Stimulated activated CD8-positive, alpha-beta memory T cell treated with anti-CD3 and anti-CD28 coated beads, Interleukin-15, amount 100 ng/mL, for 4 hours (primary cell): ENCODE results near the gene RAB40B.

Experiments
- DNase-seq, 2 donors: peaks; one replicate each; pipeline ENCODE4 v3.0.0-alpha.2; 2020; ENCODE audit warnings: low read depth in 2 of 2

Gene RAB40B

GRCh38 chr17:82692268-82692667 is 6.2 kb downstream of the RAB40B start:
- DNase-seq: no peak

- no peak for DNase-seq
Measured at GRCh38 chr17:82691714-82692113, 6.8 kb downstream of the RAB40B start.

- no peak for DNase-seq
Measured at GRCh38 chr17:82690786-82691489, 7.6 kb downstream of the RAB40B start.

- no peak for DNase-seq
Measured at GRCh38 chr17:82689077-82689476, 9.4 kb downstream of the RAB40B start.

- DNase-seq: no peak
Measured at GRCh38 chr17:82687871-82688270, 10.6 kb downstream of the RAB40B start.

- DNase-seq: no peak
Measured at GRCh38 chr17:82687375-82687861, 11.1 kb downstream of the RAB40B start.

GRCh38 chr17:82686366-82687324 is 11.9 kb downstream of the RAB40B start:
- no peak for DNase-seq

- DNase-seq: no peak
Measured at GRCh38 chr17:82685291-82685690, 13.2 kb downstream of the RAB40B start.

GRCh38 chr17:82684228-82684841 is 14.2 kb downstream of the RAB40B start:
- no peak for DNase-seq

- no peak for DNase-seq
Measured at GRCh38 chr17:82683534-82683933, 15.0 kb downstream of the RAB40B start.

- no peak for DNase-seq
Measured at GRCh38 chr17:82681547-82681946, 17.0 kb downstream of the RAB40B start.

- DNase-seq: no peak
Measured at GRCh38 chr17:82679586-82680465, 18.7 kb downstream of the RAB40B start.

GRCh38 chr17:82678265-82678891 is 20.1 kb downstream of the RAB40B start:
- DNase-seq: no peak

GRCh38 chr17:82677353-82677925 is 21.1 kb downstream of the RAB40B start:
- DNase-seq: no peak

GRCh38 chr17:82675476-82676245 is 22.8 kb downstream of the RAB40B start:
- no peak for DNase-seq

- DNase-seq: no peak
Measured at GRCh38 chr17:82674656-82675475, 23.6 kb downstream of the RAB40B start.

- no peak for DNase-seq
Measured at GRCh38 chr17:82670661-82671450, 27.6 kb downstream of the RAB40B start.

GRCh38 chr17:82668631-82669099 is 29.8 kb downstream of the RAB40B start:
- no peak for DNase-seq
